ENCODE data around the gene ZNF423.

The ZNF423 gene

DNA sequence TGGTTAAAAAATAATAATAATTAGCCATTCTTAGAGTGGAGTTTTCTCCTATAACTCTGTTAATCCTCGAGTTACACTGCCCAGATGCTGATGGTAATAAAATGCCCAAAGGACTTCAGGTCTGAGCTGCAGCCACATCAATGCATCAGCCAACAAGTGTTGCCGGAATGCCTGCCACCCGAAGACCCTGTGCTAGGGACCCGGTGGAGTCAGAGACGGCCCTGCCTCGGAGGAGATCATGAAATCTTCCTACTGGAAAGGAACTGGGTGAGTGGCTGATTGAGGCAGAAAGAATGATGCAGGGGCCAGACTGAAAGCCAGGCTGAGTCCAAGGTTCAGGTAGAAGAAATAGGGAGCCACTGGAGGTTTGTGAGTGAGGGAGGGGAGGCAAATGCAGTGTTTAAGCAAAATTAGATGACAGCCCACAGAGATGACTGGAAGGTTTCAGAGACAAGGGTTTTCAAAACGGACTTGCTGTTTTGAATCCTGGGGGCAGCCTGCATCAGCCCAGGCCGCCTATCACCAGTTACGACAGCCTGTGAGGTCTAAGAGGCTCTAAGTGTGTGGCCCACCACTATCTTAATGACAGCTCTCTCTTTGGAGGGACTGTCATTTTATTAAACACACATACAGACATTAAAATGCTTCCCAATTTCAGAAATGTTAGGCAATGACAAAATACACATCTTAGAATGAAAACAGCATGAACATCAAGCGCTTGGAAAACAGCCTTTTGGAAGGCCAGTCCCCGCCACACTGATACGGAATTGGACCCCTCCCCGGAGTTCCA lies 100.0 kb downstream of the ZNF423 start:
- Histone ChIP-seq H3K4me3 (ENCODE audit: low read depth in 1 of 2, low read length in 2 of 2) (no peak overlapping the region), H3K4me2 (ENCODE audit: insufficient read depth, low read length) (no peak overlapping the region), H3K27ac (ENCODE audit: low read length) (no peak overlapping the region), H3K36me3 (ENCODE audit: insufficient read depth, low read length) (no peaks in the 10 kb centered on the region), H3K9me3 (ENCODE audit: insufficient read depth, low read length, severe bottlenecking) (no peaks in the 10 kb centered on the region), H2AFZ (ENCODE audit: low read depth, low read length) (no peak overlapping the region), H4K20me1 (ENCODE audit: insufficient read depth, low read length) (no peaks in the 10 kb centered on the region), H3K79me2 (ENCODE audit: insufficient read depth, low read length) (no peaks in the 10 kb centered on the region), H3K27me3 (ENCODE audit: insufficient read depth, low read length, poor library complexity) (peaks cover 6% of the 10 kb centered on the region), H3K9ac (ENCODE audit: low read depth, low read length) (no peak overlapping the region), H3K4me1 (ENCODE audit: insufficient read depth, low read length) (peaks cover 9% of the 10 kb centered on the region)
- DNase-seq: no peak
- TF ChIP-seq EZH2 (IDR thresholded peaks at IDR 0.05; ENCODE audit: borderline replicate concordance, low read depth, low read length, severe bottlenecking): no peak
- TF ChIP-seq, protein P1, sequence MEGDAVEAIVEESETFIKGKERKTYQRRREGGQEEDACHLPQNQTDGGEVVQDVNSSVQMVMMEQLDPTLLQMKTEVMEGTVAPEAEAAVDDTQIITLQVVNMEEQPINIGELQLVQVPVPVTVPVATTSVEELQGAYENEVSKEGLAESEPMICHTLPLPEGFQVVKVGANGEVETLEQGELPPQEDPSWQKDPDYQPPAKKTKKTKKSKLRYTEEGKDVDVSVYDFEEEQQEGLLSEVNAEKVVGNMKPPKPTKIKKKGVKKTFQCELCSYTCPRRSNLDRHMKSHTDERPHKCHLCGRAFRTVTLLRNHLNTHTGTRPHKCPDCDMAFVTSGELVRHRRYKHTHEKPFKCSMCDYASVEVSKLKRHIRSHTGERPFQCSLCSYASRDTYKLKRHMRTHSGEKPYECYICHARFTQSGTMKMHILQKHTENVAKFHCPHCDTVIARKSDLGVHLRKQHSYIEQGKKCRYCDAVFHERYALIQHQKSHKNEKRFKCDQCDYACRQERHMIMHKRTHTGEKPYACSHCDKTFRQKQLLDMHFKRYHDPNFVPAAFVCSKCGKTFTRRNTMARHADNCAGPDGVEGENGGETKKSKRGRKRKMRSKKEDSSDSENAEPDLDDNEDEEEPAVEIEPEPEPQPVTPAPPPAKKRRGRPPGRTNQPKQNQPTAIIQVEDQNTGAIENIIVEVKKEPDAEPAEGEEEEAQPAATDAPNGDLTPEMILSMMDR (IDR thresholded peaks at IDR 0.05; ENCODE audit: borderline replicate concordance, extremely low read depth, low read length, poor library complexity, severe bottlenecking): no peak
- no peak for ATAC-seq (ENCODE audit: insufficient read depth, low read depth)

DNA sequence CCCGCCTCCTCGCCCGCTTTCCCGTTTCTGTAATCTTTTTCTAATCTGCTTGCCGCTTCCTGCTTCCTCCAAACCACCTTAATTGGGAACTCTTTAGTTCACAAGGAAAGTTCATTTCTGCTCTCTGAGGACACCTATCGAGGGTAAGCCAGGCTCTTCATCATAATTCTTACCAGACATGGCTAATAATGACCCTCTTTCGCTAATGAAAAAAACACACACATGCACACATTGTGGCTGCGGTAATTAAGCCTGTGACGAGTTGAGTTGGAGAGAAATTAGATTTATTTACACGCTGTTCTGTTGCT lies 100.6 kb downstream of the ZNF423 start:
- Histone ChIP-seq H3K36me3 (ENCODE audit: insufficient read depth, low read length) (no peaks in the 10 kb centered on the region), H3K9ac (ENCODE audit: low read depth, low read length) (no peak overlapping the region), H3K4me3 (ENCODE audit: low read depth in 1 of 2, low read length in 2 of 2) (no peak overlapping the region), H4K20me1 (ENCODE audit: insufficient read depth, low read length) (no peaks in the 10 kb centered on the region), H2AFZ (ENCODE audit: low read depth, low read length) (no peak overlapping the region; the same call in 1 of the 2 replicates), H3K4me2 (ENCODE audit: insufficient read depth, low read length) (no peak overlapping the region), H3K27ac (ENCODE audit: low read length) (no peak overlapping the region), H3K27me3 (ENCODE audit: insufficient read depth, low read length, poor library complexity) (peaks cover 6% of the 10 kb centered on the region), H3K4me1 (ENCODE audit: insufficient read depth, low read length) (peaks cover 11% of the 10 kb centered on the region), H3K9me3 (ENCODE audit: insufficient read depth, low read length, severe bottlenecking) (no peaks in the 10 kb centered on the region), H3K79me2 (ENCODE audit: insufficient read depth, low read length) (no peaks in the 10 kb centered on the region)
- no peak for TF ChIP-seq EZH2 (IDR thresholded peaks at IDR 0.05; ENCODE audit: borderline replicate concordance, low read depth, low read length, severe bottlenecking)
- TF ChIP-seq, protein P1 (IDR thresholded peaks at IDR 0.05; ENCODE audit: borderline replicate concordance, extremely low read depth, low read length, poor library complexity, severe bottlenecking): peak; percentile 30
- no peak for DNase-seq
- ATAC-seq (ENCODE audit: insufficient read depth, low read depth): no peak

DNA sequence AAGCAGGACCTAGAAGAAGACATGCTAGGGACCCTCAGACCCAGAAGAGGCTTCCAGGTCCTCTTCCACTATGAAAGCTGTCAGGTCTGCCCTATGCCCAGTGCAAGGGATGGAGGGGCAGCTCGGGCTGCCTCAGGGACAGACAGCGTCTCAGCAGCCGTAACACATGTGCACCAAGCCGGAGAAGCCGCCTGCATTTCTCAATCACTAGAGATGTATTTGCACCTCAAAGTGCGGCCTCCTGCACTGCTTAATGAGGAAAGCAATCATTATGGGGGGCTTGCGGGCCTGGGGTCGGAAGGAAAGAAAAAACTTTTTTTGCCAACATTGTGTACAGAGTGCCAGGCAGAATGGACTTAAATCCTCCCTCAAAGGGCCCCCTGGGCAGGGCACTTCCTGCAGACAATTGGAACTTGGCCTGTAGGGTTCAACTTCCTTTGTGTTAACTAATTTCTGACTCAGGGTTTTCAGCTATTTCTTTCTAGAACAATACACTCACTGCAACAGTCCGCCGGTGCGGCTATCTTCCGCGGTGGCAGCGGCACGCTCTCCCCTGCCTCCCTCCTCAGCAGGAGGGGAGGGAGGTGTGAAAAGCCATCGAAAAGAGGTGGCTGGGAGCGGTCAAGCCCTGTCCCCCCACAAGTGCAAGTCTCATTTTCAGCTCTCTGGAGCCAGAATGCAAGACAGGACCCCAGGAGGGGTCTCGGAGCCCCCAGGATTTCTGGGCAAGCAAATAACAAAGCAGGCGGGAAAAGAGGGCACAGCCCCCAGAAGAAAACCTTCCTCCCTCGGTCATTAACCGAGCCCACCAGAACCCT lies 101.2 kb downstream of the ZNF423 start:
- no peak overlapping the region; the same call in 1 of the 2 replicates for H2AFZ ChIP-seq (ENCODE audit: low read depth, low read length)
- H3K4me2 ChIP-seq (ENCODE audit: insufficient read depth, low read length): no peak overlapping the region
- TF ChIP-seq, protein P1 (IDR thresholded peaks at IDR 0.05; ENCODE audit: borderline replicate concordance, extremely low read depth, low read length, poor library complexity, severe bottlenecking): no peak
- no peak for TF ChIP-seq EZH2 (IDR thresholded peaks at IDR 0.05; ENCODE audit: borderline replicate concordance, low read depth, low read length, severe bottlenecking)
- peaks cover 16% of the 10 kb centered on the region for H3K4me1 ChIP-seq (ENCODE audit: insufficient read depth, low read length)
- no peak overlapping the region; the same call in 1 of the 2 replicates for H3K27ac ChIP-seq (ENCODE audit: low read length)
- H3K79me2 ChIP-seq (ENCODE audit: insufficient read depth, low read length): no peaks in the 10 kb centered on the region
- H3K27me3 ChIP-seq (ENCODE audit: insufficient read depth, low read length, poor library complexity): peaks cover 6% of the 10 kb centered on the region
- no peak overlapping the region for H3K9ac ChIP-seq (ENCODE audit: low read depth, low read length)
- H4K20me1 ChIP-seq (ENCODE audit: insufficient read depth, low read length): no peaks in the 10 kb centered on the region
- no peaks in the 10 kb centered on the region for H3K9me3 ChIP-seq (ENCODE audit: insufficient read depth, low read length, severe bottlenecking)
- no peak overlapping the region for H3K4me3 ChIP-seq (ENCODE audit: low read depth in 1 of 2, low read length in 2 of 2)
- DNase-seq (no peak), ATAC-seq (ENCODE audit: insufficient read depth, low read depth) (peak; percentile 17; the same call in 1 of the 3 replicates)
- no peaks in the 10 kb centered on the region for H3K36me3 ChIP-seq (ENCODE audit: insufficient read depth, low read length)
